ENCODE data around the gene TTF2.

TTF2 gene

GRCh38 chr1:117049857-117050256 lies 10.3 kb upstream of the TTF2 start:
- no peak overlapping the region for H3K18ac ChIP-seq (ENCODE audit: low read length)

GRCh38 chr1:117051224-117052064 lies 8.7 kb upstream of the TTF2 start:
- Histone ChIP-seq H3K27me3 (ENCODE audit: insufficient read depth, low read length) (no peaks in the 10 kb centered on the region), H4K91ac (ENCODE audit: low read depth, low read length) (no peak overlapping the region), H3K23ac (ENCODE audit: low read length) (no peak overlapping the region), H3K14ac (ENCODE audit: low read length) (no peak overlapping the region), H3K79me2 (ENCODE audit: control insufficient read depth, insufficient read depth, low read length, poor library complexity) (no peaks in the 10 kb centered on the region), H3K4me2 (ENCODE audit: low read length) (no peak overlapping the region), H2AK5ac (ENCODE audit: low read length) (no peak overlapping the region), H3K9ac (ENCODE audit: low read length) (no peak overlapping the region), H3K4ac (ENCODE audit: low read depth, low read length) (no peak overlapping the region), H3K18ac (ENCODE audit: low read length) (no peak overlapping the region), H2BK120ac (ENCODE audit: insufficient read depth, low read length, poor library complexity) (no peak overlapping the region), H2AFZ (ENCODE audit: insufficient read depth, low read length, poor library complexity) (no peak overlapping the region), H3K36me3 (ENCODE audit: control insufficient read depth in 1 of 2, insufficient read depth in 2 of 2, low read length in 2 of 2) (no peaks in the 10 kb centered on the region), H3K9me3 (ENCODE audit: insufficient read depth, low read depth, low read length) (no peaks in the 10 kb centered on the region), H4K8ac (ENCODE audit: low read depth, low read length) (no peak overlapping the region), H3K79me1 (ENCODE audit: low read length) (no peaks in the 10 kb centered on the region), H3K4me3 (ENCODE audit: low read depth, low read length) (no peak overlapping the region), H4K12ac (ENCODE audit: low read depth, low read length) (no peak overlapping the region), H3K4me1 (ENCODE audit: control insufficient read depth in 1 of 2, insufficient read depth in 2 of 2, low read length in 2 of 2) (no peaks in the 10 kb centered on the region), H2BK5ac (ENCODE audit: low read depth, low read length, poor library complexity) (no peak overlapping the region), H2BK12ac (ENCODE audit: low read length) (no peak overlapping the region), H3K27ac (ENCODE audit: low read depth, low read length) (peak overlapping the region; percentile 26)
- WGBS (ENCODE audit: extremely low coverage, insufficient coverage, insufficient read length) = no CpG with 5 or more reads among the region's 8 CpGs
- DNase-seq = peak; percentile 7 to 40

More at GRCh38 chr1:117049857-117050256, 10.3 kb upstream of the TTF2 start:
- no peaks in the 10 kb centered on the region for H3K9me3 ChIP-seq (ENCODE audit: insufficient read depth, low read depth, low read length)
- H3K27ac ChIP-seq (ENCODE audit: low read depth, low read length) = no peak overlapping the region
- no peaks in the 10 kb centered on the region for H3K79me1 ChIP-seq (ENCODE audit: low read length)
- no peak for DNase-seq
- no peaks in the 10 kb centered on the region for H3K36me3 ChIP-seq (ENCODE audit: control insufficient read depth in 1 of 2, insufficient read depth in 2 of 2, low read length in 2 of 2)
- no peak overlapping the region for H3K4ac ChIP-seq (ENCODE audit: low read depth, low read length)
- no peak overlapping the region for H2AK5ac ChIP-seq (ENCODE audit: low read length)
- WGBS (ENCODE audit: extremely low coverage, insufficient coverage, insufficient read length) = no CpG with 5 or more reads among the region's 5 CpGs
- H3K9ac ChIP-seq (ENCODE audit: low read length) = peak overlapping the region; percentile 18
- no peak overlapping the region for H3K4me2 ChIP-seq (ENCODE audit: low read length)
- H4K91ac ChIP-seq (ENCODE audit: low read depth, low read length) = no peak overlapping the region
- H2BK120ac ChIP-seq (ENCODE audit: insufficient read depth, low read length, poor library complexity) = no peak overlapping the region
- H3K79me2 ChIP-seq (ENCODE audit: control insufficient read depth, insufficient read depth, low read length, poor library complexity) = no peaks in the 10 kb centered on the region
- no peak overlapping the region for H2BK5ac ChIP-seq (ENCODE audit: low read depth, low read length, poor library complexity)
- no peak overlapping the region for H3K4me3 ChIP-seq (ENCODE audit: low read depth, low read length)
- H4K8ac ChIP-seq (ENCODE audit: low read depth, low read length) = no peak overlapping the region
- no peak overlapping the region for H3K14ac ChIP-seq (ENCODE audit: low read length)
- H3K27me3 ChIP-seq (ENCODE audit: insufficient read depth, low read length) = no peaks in the 10 kb centered on the region
- H3K23ac ChIP-seq (ENCODE audit: low read length) = no peak overlapping the region
- H2AFZ ChIP-seq (ENCODE audit: insufficient read depth, low read length, poor library complexity) = no peak overlapping the region
- H3K4me1 ChIP-seq (ENCODE audit: control insufficient read depth in 1 of 2, insufficient read depth in 2 of 2, low read length in 2 of 2) = no peaks in the 10 kb centered on the region
- no peak overlapping the region for H4K12ac ChIP-seq (ENCODE audit: low read depth, low read length)
- no peak overlapping the region for H2BK12ac ChIP-seq (ENCODE audit: low read length)

GRCh38 chr1:117054068-117054467 lies 6.1 kb upstream of the TTF2 start:
- no peak for DNase-seq
- H3K4me2 ChIP-seq (ENCODE audit: low read length) = no peak overlapping the region
- no peak overlapping the region for H4K91ac ChIP-seq (ENCODE audit: low read depth, low read length)

GRCh38 chr1:117058810-117059209 lies 1.3 kb upstream of the TTF2 start:
- Histone ChIP-seq H3K4me1 (ENCODE audit: control insufficient read depth in 1 of 2, insufficient read depth in 2 of 2, low read length in 2 of 2) (peaks cover 2 to 3% of the 10 kb centered on the region in 2 experiments), H2BK5ac (ENCODE audit: low read depth, low read length, poor library complexity) (no peak overlapping the region)
- no CpG with 5 or more reads among the region's 4 CpGs for WGBS (ENCODE audit: extremely low coverage, insufficient coverage, insufficient read length)

More at GRCh38 chr1:117054068-117054467, 6.1 kb upstream of the TTF2 start:
- no peak overlapping the region for H3K4me3 ChIP-seq (ENCODE audit: low read depth, low read length)
- no peak overlapping the region for H2BK5ac ChIP-seq (ENCODE audit: low read depth, low read length, poor library complexity)
- H3K14ac ChIP-seq (ENCODE audit: low read length) = no peak overlapping the region
- no peak overlapping the region for H2BK120ac ChIP-seq (ENCODE audit: insufficient read depth, low read length, poor library complexity)
- no peaks in the 10 kb centered on the region for H3K4me1 ChIP-seq (ENCODE audit: control insufficient read depth in 1 of 2, insufficient read depth in 2 of 2, low read length in 2 of 2)
- H2AK5ac ChIP-seq (ENCODE audit: low read length) = no peak overlapping the region
- no peak overlapping the region for H3K23ac ChIP-seq (ENCODE audit: low read length)
- no peak overlapping the region for H3K4ac ChIP-seq (ENCODE audit: low read depth, low read length)
- H3K27ac ChIP-seq (ENCODE audit: low read depth, low read length) = no peak overlapping the region
- H3K9me3 ChIP-seq (ENCODE audit: insufficient read depth, low read depth, low read length) = no peaks in the 10 kb centered on the region
- no peaks in the 10 kb centered on the region for H3K79me2 ChIP-seq (ENCODE audit: control insufficient read depth, insufficient read depth, low read length, poor library complexity)
- no peak overlapping the region for H2BK12ac ChIP-seq (ENCODE audit: low read length)
- H3K79me1 ChIP-seq (ENCODE audit: low read length) = no peaks in the 10 kb centered on the region
- H3K18ac ChIP-seq (ENCODE audit: low read length) = no peak overlapping the region
- H4K8ac ChIP-seq (ENCODE audit: low read depth, low read length) = no peak overlapping the region
- H4K12ac ChIP-seq (ENCODE audit: low read depth, low read length) = no peak overlapping the region
- no peaks in the 10 kb centered on the region for H3K27me3 ChIP-seq (ENCODE audit: insufficient read depth, low read length)
- H2AFZ ChIP-seq (ENCODE audit: insufficient read depth, low read length, poor library complexity) = no peak overlapping the region
- H3K36me3 ChIP-seq (ENCODE audit: control insufficient read depth in 1 of 2, insufficient read depth in 2 of 2, low read length in 2 of 2) = no peaks in the 10 kb centered on the region
- no peak overlapping the region for H3K9ac ChIP-seq (ENCODE audit: low read length)

More at GRCh38 chr1:117058810-117059209, 1.3 kb upstream of the TTF2 start:
- no peak for DNase-seq
- peaks cover 5% of the 10 kb centered on the region for H3K79me1 ChIP-seq (ENCODE audit: low read length)
- H3K9me3 ChIP-seq (ENCODE audit: insufficient read depth, low read depth, low read length) = no peaks in the 10 kb centered on the region
- H3K79me2 ChIP-seq (ENCODE audit: control insufficient read depth, insufficient read depth, low read length, poor library complexity) = peaks cover 3% of the 10 kb centered on the region
- H3K18ac ChIP-seq (ENCODE audit: low read length) = no peak overlapping the region
- H3K4me3 ChIP-seq (ENCODE audit: low read depth, low read length) = no peak overlapping the region
- H3K14ac ChIP-seq (ENCODE audit: low read length) = no peak overlapping the region
- no peak overlapping the region for H4K91ac ChIP-seq (ENCODE audit: low read depth, low read length)
- no peaks in the 10 kb centered on the region for H3K36me3 ChIP-seq (ENCODE audit: control insufficient read depth in 1 of 2, insufficient read depth in 2 of 2, low read length in 2 of 2)
- no peak overlapping the region for H2AK5ac ChIP-seq (ENCODE audit: low read length)
- H4K12ac ChIP-seq (ENCODE audit: low read depth, low read length) = no peak overlapping the region
- H2AFZ ChIP-seq (ENCODE audit: insufficient read depth, low read length, poor library complexity) = no peak overlapping the region
- H3K4me2 ChIP-seq (ENCODE audit: low read length) = peak overlapping the region; percentile 54
- H3K4ac ChIP-seq (ENCODE audit: low read depth, low read length) = no peak overlapping the region
- H3K27me3 ChIP-seq (ENCODE audit: insufficient read depth, low read length) = no peaks in the 10 kb centered on the region
- no peak overlapping the region for H3K27ac ChIP-seq (ENCODE audit: low read depth, low read length)
- H3K23ac ChIP-seq (ENCODE audit: low read length) = no peak overlapping the region
- H4K8ac ChIP-seq (ENCODE audit: low read depth, low read length) = peak overlapping the region; percentile 19
- H3K9ac ChIP-seq (ENCODE audit: low read length) = no peak overlapping the region
- no peak overlapping the region for H2BK12ac ChIP-seq (ENCODE audit: low read length)
- no peak overlapping the region for H2BK120ac ChIP-seq (ENCODE audit: insufficient read depth, low read length, poor library complexity)
